ENCODE measurements around the gene LPAR1. TPM values are rescaled to one million over a fixed set of nuclear protein-coding genes. Genes with fewer than 3 reads are reported as not detected.
"Not testable (repeated sequence)": the region's sequence is repeated elsewhere in the genome, so short reads cannot be mapped to it uniquely, and the experiment has no call there.

Gene LPAR1
- polyA plus RNA-seq, 1 donor = 22.4 TPM

DNA sequence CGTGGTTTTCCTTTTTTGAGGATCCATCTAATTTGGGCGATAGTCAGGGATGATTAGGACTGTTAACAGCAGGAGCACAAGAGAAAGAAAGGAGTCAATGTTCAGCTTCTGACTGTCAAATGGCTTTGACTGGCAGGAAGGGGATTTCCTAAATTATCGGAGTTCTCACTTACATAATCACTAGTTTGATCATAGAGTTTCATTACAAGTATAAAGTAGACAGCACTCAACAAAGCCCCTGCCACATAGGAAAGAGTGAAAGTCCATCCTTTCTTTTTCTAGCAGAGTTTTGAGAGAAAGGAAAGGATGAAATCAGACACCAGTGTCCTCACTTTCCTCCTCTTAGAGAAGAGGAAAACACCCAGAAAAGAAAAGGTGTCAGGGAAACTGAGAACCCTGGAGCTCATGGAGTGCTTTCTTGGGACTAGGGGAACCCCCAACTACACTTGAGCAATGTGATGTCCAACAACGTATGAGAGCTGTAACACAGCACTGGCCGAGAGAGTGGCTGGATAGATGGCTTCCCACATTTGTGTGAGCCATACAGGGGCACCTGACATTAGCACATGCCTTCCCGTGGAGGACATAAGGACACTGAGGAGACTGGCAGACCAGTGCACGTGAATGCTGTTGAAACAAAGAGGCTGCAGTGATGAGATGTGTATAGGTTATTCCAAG lies 26.0 kb upstream of the LPAR1 start:
- DNase-seq = no peak
- Histone ChIP-seq H3K4me3 (ENCODE audit: low read length) (no peak overlapping the region), H3K36me3 (ENCODE audit: control insufficient read depth, insufficient read depth, low read length) (no peaks in the 10 kb centered on the region), H3K27ac (ENCODE audit: low read length) (no peak overlapping the region), H3K27me3 (ENCODE audit: control insufficient read depth, insufficient read depth, low read length) (peaks cover 4% of the 10 kb centered on the region), H3K9me3 (ENCODE audit: control insufficient read depth, low read depth, low read length) (no peaks in the 10 kb centered on the region), H3K4me1 (ENCODE audit: control insufficient read depth, insufficient read depth, low read length) (no peaks in the 10 kb centered on the region)
- 81% methylated on average over 2 of the region's 7 CpGs for WGBS (ENCODE audit: insufficient coverage, low lambda C conversion rate)

DNA sequence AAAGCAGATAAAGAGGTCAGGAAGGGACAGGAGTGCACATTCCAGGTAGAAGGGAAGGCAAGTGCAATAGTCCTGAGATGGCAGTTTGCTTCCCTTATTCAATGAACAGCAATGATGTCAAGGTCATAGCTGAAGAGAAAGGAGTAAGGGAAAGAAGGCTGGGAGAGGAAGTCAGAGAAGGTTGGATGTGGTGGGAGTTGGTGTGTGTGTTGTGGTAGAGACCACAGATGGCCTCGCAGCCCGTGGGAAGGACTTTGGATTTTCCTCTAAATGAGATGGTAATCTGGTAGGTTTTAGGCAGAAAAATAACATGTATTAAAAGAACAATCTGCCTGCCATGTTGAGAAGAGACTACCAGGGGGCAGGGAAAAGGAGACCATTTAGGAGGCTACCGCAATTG lies 25.1 kb upstream of the LPAR1 start:
- WGBS (ENCODE audit: insufficient coverage, low lambda C conversion rate) = 86% methylated on average over 1 of the region's 3 CpGs
- no peaks in the 10 kb centered on the region for H3K4me1 ChIP-seq (ENCODE audit: control insufficient read depth, insufficient read depth, low read length)
- H3K36me3 ChIP-seq (ENCODE audit: control insufficient read depth, insufficient read depth, low read length) = no peaks in the 10 kb centered on the region
- H3K9me3 ChIP-seq (ENCODE audit: control insufficient read depth, low read depth, low read length) = no peaks in the 10 kb centered on the region
- peaks cover 4% of the 10 kb centered on the region for H3K27me3 ChIP-seq (ENCODE audit: control insufficient read depth, insufficient read depth, low read length)
- no peak overlapping the region for H3K27ac ChIP-seq (ENCODE audit: low read length)
- DNase-seq = no peak
- no peak overlapping the region for H3K4me3 ChIP-seq (ENCODE audit: low read length)

DNA sequence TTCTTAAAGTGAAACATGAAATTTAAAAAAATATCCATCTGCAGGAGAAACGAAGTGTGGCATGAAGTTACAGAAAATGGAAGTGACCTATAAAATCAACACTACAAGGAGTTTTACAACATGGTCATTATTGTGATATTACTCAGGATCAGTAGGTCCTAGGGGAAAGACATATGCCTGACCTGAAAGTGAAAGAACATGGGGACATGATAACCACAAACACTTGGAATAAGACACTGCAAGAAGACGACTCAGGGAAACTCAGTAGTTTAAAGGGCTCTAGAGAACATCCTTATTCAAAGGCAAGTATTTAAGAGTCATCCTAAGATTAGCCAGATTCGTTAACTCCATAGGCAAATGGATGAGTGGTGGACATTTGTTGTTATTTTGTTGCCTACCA lies 19.9 kb upstream of the LPAR1 start:
- WGBS (ENCODE audit: insufficient coverage, low lambda C conversion rate) = 100% methylated on average over 1 of the region's 3 CpGs
- Histone ChIP-seq H3K4me1 (ENCODE audit: control insufficient read depth, insufficient read depth, low read length) (no peaks in the 10 kb centered on the region), H3K4me3 (ENCODE audit: low read length) (no peak overlapping the region), H3K9me3 (ENCODE audit: control insufficient read depth, low read depth, low read length) (no peaks in the 10 kb centered on the region), H3K27me3 (ENCODE audit: control insufficient read depth, insufficient read depth, low read length) (peaks cover under 1% of the 10 kb centered on the region), H3K36me3 (ENCODE audit: control insufficient read depth, insufficient read depth, low read length) (no peaks in the 10 kb centered on the region), H3K27ac (ENCODE audit: low read length) (no peak overlapping the region)
- DNase-seq = no peak

DNA sequence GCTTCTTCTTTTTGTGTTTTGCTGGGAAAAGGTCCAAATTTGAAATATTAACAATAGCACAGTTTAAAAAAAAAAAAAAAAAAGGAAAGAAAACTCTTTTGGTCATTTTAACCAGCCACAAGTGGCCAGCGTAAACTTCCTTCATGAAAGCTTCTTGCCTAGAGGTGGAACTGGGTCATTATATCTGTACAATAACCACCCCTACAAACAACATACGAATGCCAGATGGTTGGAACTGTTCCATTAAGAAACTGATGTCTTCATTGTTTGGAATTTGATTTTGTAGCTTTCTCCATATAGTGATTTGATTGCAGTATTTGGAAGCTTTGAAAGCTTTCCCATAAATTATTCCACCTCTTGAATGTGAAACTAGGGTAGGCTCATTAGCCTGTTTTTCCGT lies 18.3 kb upstream of the LPAR1 start:
- H3K27me3 ChIP-seq (ENCODE audit: control insufficient read depth, insufficient read depth, low read length) = no peaks in the 10 kb centered on the region
- H3K9me3 ChIP-seq (ENCODE audit: control insufficient read depth, low read depth, low read length) = no peaks in the 10 kb centered on the region
- no peak overlapping the region for H3K4me3 ChIP-seq (ENCODE audit: low read length)
- H3K36me3 ChIP-seq (ENCODE audit: control insufficient read depth, insufficient read depth, low read length) = no peaks in the 10 kb centered on the region
- H3K27ac ChIP-seq (ENCODE audit: low read length) = no peak overlapping the region
- no peaks in the 10 kb centered on the region for H3K4me1 ChIP-seq (ENCODE audit: control insufficient read depth, insufficient read depth, low read length)
- no CpG with 5 or more reads among the region's 3 CpGs for WGBS (ENCODE audit: insufficient coverage, low lambda C conversion rate)
- no peak for DNase-seq

DNA sequence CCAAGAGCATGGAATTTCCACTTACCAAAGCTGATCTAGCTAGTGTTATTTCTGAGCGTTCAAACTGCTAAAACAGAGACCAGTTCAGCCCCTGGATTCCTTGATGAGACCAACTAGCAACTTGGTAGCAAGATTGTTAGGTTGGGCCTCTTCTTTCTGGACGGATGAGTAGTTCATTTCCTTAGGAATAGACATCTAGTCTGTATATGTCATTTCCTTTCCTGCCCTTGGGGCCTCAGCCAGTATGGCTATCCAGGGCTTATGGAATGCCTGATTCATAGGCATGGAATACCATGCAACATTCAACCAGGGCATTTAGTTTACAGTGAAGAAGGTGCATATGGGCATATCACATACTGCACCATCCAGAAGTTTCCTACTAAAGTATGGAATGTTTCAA lies 14.5 kb upstream of the LPAR1 start:
- no peaks in the 10 kb centered on the region for H3K9me3 ChIP-seq (ENCODE audit: control insufficient read depth, low read depth, low read length)
- no CpG with 5 or more reads among the region's 2 CpGs for WGBS (ENCODE audit: insufficient coverage, low lambda C conversion rate)
- H3K4me1 ChIP-seq (ENCODE audit: control insufficient read depth, insufficient read depth, low read length) = no peaks in the 10 kb centered on the region
- no peak overlapping the region for H3K27ac ChIP-seq (ENCODE audit: low read length)
- no peak for DNase-seq
- H3K4me3 ChIP-seq (ENCODE audit: low read length) = no peak overlapping the region
- H3K27me3 ChIP-seq (ENCODE audit: control insufficient read depth, insufficient read depth, low read length) = no peaks in the 10 kb centered on the region
- H3K36me3 ChIP-seq (ENCODE audit: control insufficient read depth, insufficient read depth, low read length) = no peaks in the 10 kb centered on the region

DNA sequence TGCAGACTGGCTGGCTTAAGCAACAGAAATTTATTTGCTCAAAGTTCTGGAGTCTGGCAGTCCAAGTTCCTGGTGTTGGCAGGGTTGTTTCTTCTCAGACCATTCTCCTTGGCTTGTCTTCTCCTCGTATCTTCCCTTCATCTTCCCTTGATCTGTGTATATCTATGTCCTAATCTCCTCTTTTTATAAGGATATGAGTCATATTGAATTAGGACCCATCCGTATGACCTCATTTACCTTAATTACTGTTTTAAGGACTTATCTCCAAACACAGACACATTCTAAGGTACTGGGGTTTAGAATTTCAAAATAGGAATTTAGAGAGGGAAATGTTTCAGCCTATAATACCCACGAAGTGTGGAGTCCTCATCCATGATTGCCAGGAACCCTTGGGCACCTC lies 13.1 kb upstream of the LPAR1 start:
- no peaks in the 10 kb centered on the region for H3K36me3 ChIP-seq (ENCODE audit: control insufficient read depth, insufficient read depth, low read length)
- H3K9me3 ChIP-seq (ENCODE audit: control insufficient read depth, low read depth, low read length) = no peaks in the 10 kb centered on the region
- DNase-seq = no peak
- WGBS (ENCODE audit: insufficient coverage, low lambda C conversion rate) = 71% methylated on average over 1 of the region's 3 CpGs
- H3K4me1 ChIP-seq (ENCODE audit: control insufficient read depth, insufficient read depth, low read length) = no peaks in the 10 kb centered on the region
- no peak overlapping the region for H3K27ac ChIP-seq (ENCODE audit: low read length)
- no peak overlapping the region for H3K4me3 ChIP-seq (ENCODE audit: low read length)
- no peaks in the 10 kb centered on the region for H3K27me3 ChIP-seq (ENCODE audit: control insufficient read depth, insufficient read depth, low read length)

DNA sequence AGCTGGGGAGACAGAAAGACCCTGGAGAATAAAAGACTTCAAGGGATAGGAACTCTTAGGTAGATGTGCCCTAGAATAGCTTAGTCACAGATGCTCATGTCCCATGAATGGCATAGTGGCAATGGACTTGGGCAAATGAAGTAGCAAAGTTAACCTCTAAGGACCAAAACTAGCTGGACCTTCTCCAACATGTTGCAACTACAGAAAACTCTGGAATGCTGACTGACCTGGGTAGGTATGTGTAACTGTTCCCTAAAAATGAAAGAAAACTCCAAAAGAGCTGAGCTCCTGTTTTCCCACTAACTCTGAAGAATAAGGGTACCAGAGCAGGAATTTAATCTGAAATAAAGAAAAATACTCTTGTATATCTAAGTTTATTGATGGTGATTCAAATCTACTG lies 12.5 kb upstream of the LPAR1 start:
- no peaks in the 10 kb centered on the region for H3K4me1 ChIP-seq (ENCODE audit: control insufficient read depth, insufficient read depth, low read length)
- H3K4me3 ChIP-seq (ENCODE audit: low read length) = no peak overlapping the region
- H3K27me3 ChIP-seq (ENCODE audit: control insufficient read depth, insufficient read depth, low read length) = no peaks in the 10 kb centered on the region
- no peak for DNase-seq
- H3K9me3 ChIP-seq (ENCODE audit: control insufficient read depth, low read depth, low read length) = no peaks in the 10 kb centered on the region
- no peak overlapping the region for H3K27ac ChIP-seq (ENCODE audit: low read length)
- H3K36me3 ChIP-seq (ENCODE audit: control insufficient read depth, insufficient read depth, low read length) = no peaks in the 10 kb centered on the region

DNA sequence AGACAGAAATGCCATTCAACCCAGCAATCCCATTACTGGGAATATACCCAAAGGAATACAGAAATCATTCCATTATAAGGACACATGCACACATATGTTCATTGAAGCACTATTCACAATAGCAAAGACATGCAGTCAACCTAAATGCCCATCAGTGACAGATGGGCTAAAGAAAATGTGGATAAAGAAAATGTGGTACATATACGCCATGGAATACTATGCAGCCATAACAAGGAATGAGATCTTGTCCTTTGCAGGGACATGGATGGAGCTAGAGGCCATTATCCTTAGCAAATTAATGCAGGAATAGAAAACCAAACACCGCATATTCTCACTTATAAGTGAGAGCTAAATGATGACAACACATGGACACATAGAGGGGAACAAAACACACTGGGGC lies 9.0 kb upstream of the LPAR1 start:
- not testable (repeated sequence) for H3K4me1 ChIP-seq (ENCODE audit: control insufficient read depth, insufficient read depth, low read length); H3K27ac ChIP-seq (ENCODE audit: low read length); DNase-seq; H3K9me3 ChIP-seq (ENCODE audit: control insufficient read depth, low read depth, low read length); H3K36me3 ChIP-seq (ENCODE audit: control insufficient read depth, insufficient read depth, low read length); H3K4me3 ChIP-seq (ENCODE audit: low read length); H3K27me3 ChIP-seq (ENCODE audit: control insufficient read depth, insufficient read depth, low read length)
- WGBS (ENCODE audit: insufficient coverage, low lambda C conversion rate) = 93% methylated on average over 2 of the region's 2 CpGs

DNA sequence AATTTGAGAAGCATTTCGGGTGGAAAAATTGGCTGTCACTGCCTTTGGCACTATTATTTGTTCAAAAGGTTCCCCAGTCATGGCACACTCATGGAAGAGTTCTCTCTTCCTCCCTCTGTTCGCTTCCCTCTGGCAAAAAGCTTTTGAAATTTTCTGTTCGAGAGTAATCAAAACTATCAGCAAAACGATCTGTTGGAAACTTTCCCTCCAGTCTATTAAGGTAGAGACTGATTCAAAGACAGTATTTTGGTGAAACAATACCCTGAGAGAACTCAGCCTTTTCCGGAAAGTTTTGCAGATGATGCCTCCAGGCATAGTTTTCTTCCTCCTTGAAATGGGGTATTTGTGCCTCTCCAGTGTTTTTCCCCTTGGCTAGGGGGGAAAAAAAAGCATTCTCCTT lies 3.6 kb upstream of the LPAR1 start:
- WGBS (ENCODE audit: insufficient coverage, low lambda C conversion rate) = no CpG with 5 or more reads among the region's 5 CpGs
- no peaks in the 10 kb centered on the region for H3K9me3 ChIP-seq (ENCODE audit: control insufficient read depth, low read depth, low read length)
- DNase-seq = no peak
- no peaks in the 10 kb centered on the region for H3K27me3 ChIP-seq (ENCODE audit: control insufficient read depth, insufficient read depth, low read length)
- no peak overlapping the region for H3K4me3 ChIP-seq (ENCODE audit: low read length)
- no peaks in the 10 kb centered on the region for H3K4me1 ChIP-seq (ENCODE audit: control insufficient read depth, insufficient read depth, low read length)
- no peak overlapping the region for H3K27ac ChIP-seq (ENCODE audit: low read length)
- H3K36me3 ChIP-seq (ENCODE audit: control insufficient read depth, insufficient read depth, low read length) = no peaks in the 10 kb centered on the region

DNA sequence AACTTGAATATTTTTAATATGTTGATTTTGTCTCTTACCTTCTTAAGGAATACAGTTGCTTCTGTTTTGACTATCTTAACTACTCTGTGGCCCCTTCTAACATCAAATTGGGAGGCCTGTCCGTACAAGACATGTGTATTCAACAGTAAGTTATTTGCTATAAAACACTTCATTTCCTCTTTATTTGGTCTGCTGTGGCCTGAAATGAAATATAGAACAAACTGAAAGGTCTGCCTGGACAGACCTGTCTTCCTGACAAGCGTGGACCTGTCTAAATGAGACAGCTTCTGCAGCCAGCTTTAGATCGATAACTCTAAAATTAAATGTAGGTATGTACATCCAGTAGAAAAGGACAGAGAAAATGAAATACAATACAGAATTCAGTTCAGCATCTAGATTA lies 2.2 kb upstream of the LPAR1 start:
- Histone ChIP-seq H3K27me3 (ENCODE audit: control insufficient read depth, insufficient read depth, low read length) (no peaks in the 10 kb centered on the region), H3K27ac (ENCODE audit: low read length) (no peak overlapping the region), H3K4me3 (ENCODE audit: low read length) (no peak overlapping the region), H3K9me3 (ENCODE audit: control insufficient read depth, low read depth, low read length) (no peaks in the 10 kb centered on the region), H3K36me3 (ENCODE audit: control insufficient read depth, insufficient read depth, low read length) (no peaks in the 10 kb centered on the region), H3K4me1 (ENCODE audit: control insufficient read depth, insufficient read depth, low read length) (no peaks in the 10 kb centered on the region)
- WGBS (ENCODE audit: insufficient coverage, low lambda C conversion rate) = 80% methylated on average over 1 of the region's 3 CpGs
- DNase-seq = no peak

DNA sequence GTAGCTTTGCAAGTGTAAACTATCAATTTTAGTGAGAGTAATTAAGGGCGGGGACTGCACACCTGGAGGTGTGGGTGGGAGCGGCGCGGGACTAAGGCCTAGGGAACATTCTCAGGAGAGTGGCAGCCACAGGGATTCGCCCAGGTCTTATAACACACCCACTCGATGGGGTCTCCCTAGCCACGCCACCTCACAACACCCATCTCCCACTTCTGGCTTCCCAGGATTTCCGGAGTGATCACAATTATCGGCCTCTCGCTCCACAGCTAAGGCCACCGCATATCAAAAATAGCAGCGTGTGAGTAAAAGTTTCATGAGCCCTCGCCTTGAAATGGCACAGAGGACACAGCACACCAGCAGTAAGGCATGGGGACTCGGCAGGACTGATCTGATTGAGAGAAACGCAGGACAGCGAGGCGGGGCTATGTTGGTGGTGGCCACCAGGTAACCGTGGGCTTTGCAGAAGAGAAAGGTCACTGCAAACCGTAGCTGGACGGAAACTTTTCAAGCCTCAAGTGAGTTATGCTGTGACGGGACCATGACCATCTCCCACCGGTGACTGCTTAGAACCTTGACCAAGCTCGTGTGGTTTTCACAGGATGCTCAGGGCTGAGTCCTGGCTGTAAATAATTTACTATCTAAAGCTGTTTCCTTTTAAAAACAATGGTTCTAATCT lies 1.1 kb upstream of the LPAR1 start:
- Histone ChIP-seq H3K36me3 (ENCODE audit: control insufficient read depth, insufficient read depth, low read length) (no peaks in the 10 kb centered on the region), H3K27me3 (ENCODE audit: control insufficient read depth, insufficient read depth, low read length) (no peaks in the 10 kb centered on the region), H3K9me3 (ENCODE audit: control insufficient read depth, low read depth, low read length) (no peaks in the 10 kb centered on the region), H3K4me3 (ENCODE audit: low read length) (peak overlapping the region; percentile 84), H3K4me1 (ENCODE audit: control insufficient read depth, insufficient read depth, low read length) (no peaks in the 10 kb centered on the region), H3K27ac (ENCODE audit: low read length) (peak overlapping the region; percentile 80)
- no CpG with 5 or more reads among the region's 23 CpGs for WGBS (ENCODE audit: insufficient coverage, low lambda C conversion rate)
- peak; percentile 9 to 74 for DNase-seq

Data from large intestine (tissue), 3 donors.